ENCODE data around the gene VN1R5.

The VN1R5 gene

GRCh38 chr1:247228133-247228532 lies 27.7 kb upstream of the VN1R5 start:
- Histone ChIP-seq H3K36me3 (ENCODE audit: control insufficient read depth in 2 of 2, insufficient read depth in 1 of 2, low read length in 2 of 2) (no peaks in the 10 kb centered on the region), H3K27ac (ENCODE audit: extremely low read depth, low read depth, low read length) (no peak overlapping the region), H3K4me1 (ENCODE audit: control insufficient read depth, insufficient read depth, low read length) (no peaks in the 10 kb centered on the region), H3K4me3 (ENCODE audit: low read depth, low read length) (no peak overlapping the region), H3K9me3 (ENCODE audit: control insufficient read depth, insufficient read depth, low read depth, low read length) (no peaks in the 10 kb centered on the region)
- no peak for TF ChIP-seq ZNF830 (tag by site-specific recombination; IDR thresholded peaks at IDR 0.05; ENCODE audit: low read depth)
- no peak for TF ChIP-seq TRIM28 (IDR thresholded peaks at IDR 0.05; ENCODE audit: borderline replicate concordance, low read length)
- no peak for TF ChIP-seq ZBTB48 (tag by site-specific recombination; IDR thresholded peaks at IDR 0.05)
- no peak for TF ChIP-seq PRDM2 (tag by site-specific recombination; IDR thresholded peaks at IDR 0.05; ENCODE audit: borderline replicate concordance)
- TF ChIP-seq ZBTB17 (tag by site-specific recombination; IDR thresholded peaks at IDR 0.05), result no peak
- TF ChIP-seq ZNF521 (tag by site-specific recombination; IDR thresholded peaks at IDR 0.05), result no peak
- TF ChIP-seq ZNF692 (tag by site-specific recombination; IDR thresholded peaks at IDR 0.05), result no peak
- TF ChIP-seq ZNF121 (tag by site-specific recombination; IDR thresholded peaks at IDR 0.05), result no peak
- CTCF ChIA-PET, result no interaction called here
- POLR2A ChIA-PET, result no interaction called here

- H3K4me1 ChIP-seq (ENCODE audit: control insufficient read depth, insufficient read depth, low read length), result no peaks in the 10 kb centered on the region
- TF ChIP-seq ZBTB17 (tag by site-specific recombination; IDR thresholded peaks at IDR 0.05), result no peak
- no peak for TF ChIP-seq ZFP37 (tag by site-specific recombination; IDR thresholded peaks at IDR 0.05)
- TF ChIP-seq ZNF473 (tag by site-specific recombination; IDR thresholded peaks at IDR 0.05), result no peak
- no peak for TF ChIP-seq ZNF140 (tag by site-specific recombination; IDR thresholded peaks at IDR 0.05)
- TF ChIP-seq ZNF555 (tag by site-specific recombination; conservative IDR thresholded peaks at IDR 0.05), result no peak
- no peak for TF ChIP-seq ZNF433 (tag by site-specific recombination; IDR thresholded peaks at IDR 0.05; ENCODE audit: low read depth)
- TF ChIP-seq SCRT2 (tag by site-specific recombination; IDR thresholded peaks at IDR 0.05), result no peak
- no peak for TF ChIP-seq ZNF692 (tag by site-specific recombination; IDR thresholded peaks at IDR 0.05)
- TF ChIP-seq ZNF175 (tag by site-specific recombination; IDR thresholded peaks at IDR 0.05), result no peak
- TF ChIP-seq ZNF488 (tag by site-specific recombination; IDR thresholded peaks at IDR 0.05), result no peak
- TF ChIP-seq ZNF660 (tag by site-specific recombination; IDR thresholded peaks at IDR 0.05), result no peak
- TF ChIP-seq ZNF184 (tag by site-specific recombination; IDR thresholded peaks at IDR 0.05), result no peak
- POLR2A ChIA-PET, result no interaction called here
- H3K27ac ChIP-seq (ENCODE audit: extremely low read depth, low read depth, low read length), result no peak overlapping the region
- H3K9me3 ChIP-seq (ENCODE audit: control insufficient read depth, insufficient read depth, low read depth, low read length), result no peaks in the 10 kb centered on the region
- no peak overlapping the region for H3K4me3 ChIP-seq (ENCODE audit: low read depth, low read length)
- H3K36me3 ChIP-seq (ENCODE audit: control insufficient read depth in 2 of 2, insufficient read depth in 1 of 2, low read length in 2 of 2), result no peaks in the 10 kb centered on the region
- CTCF ChIA-PET, result interaction anchor here (1.2 kb wide), 1 partner anchor 12 kb away, joined by 3 read pairs; no protein-coding TSS in a partner anchor
Measured at GRCh38 chr1:247241691-247242090, 14.2 kb upstream of the VN1R5 start.

Data from HEK293 (cell line).